TTC549 (cell line): Measurements from ENCODE around the gene ISCA2.
"Not testable (repeated sequence)": the region's sequence is repeated elsewhere in the genome, so short reads cannot be mapped to it uniquely, and the experiment has no call there.

ENCODE experiments used
- FAIRE-seq: peaks from 2 replicates; lab custom pipeline; 2012; peaks lifted over from hg19 to GRCh38; lab: Jason Lieb, UNC

ISCA2 gene

GRCh38 chr14:74528886-74529285, 35.3 kb downstream of the ISCA2 start:
- FAIRE-seq: no peak

DNA sequence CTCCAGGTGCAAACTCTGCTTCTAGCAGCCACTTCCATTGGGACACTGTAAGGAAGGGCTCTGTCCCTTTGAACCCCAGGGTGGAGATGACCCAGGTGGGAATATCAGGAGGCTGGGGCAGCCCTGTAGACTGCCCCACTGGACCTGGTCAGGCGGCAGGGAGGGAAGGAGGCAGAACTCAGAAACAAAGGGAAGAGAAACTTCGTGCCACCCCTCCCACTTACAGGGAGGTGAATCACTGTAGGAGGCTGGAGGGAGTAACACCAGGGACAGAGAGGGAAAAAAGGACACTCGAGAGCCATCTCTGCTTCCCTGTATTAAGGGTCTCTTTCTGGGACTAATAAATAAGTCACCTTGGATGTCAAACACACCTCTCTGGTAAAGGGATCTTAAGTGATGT, 37.4 kb downstream of the ISCA2 start:
- FAIRE-seq: no peak

DNA sequence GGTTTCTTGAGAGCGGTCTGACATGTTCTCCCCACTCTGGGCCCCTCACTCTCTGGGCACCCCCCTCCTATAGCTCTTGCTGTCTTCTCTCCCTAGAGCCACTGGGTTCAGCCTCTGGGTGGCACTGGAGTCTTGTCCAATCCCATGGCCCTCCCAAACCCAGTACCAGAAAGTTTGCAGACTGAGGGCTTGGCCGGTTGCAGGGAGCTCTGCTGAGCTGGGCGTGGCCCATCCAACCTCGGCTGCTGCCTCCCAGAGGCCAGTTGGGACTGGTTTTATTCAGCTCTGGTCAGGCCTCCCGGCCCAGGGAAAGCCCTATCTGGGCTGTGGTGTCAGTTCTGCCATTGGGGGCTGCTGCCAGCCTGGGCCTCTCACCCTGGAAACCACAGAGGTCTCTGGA, 37.9 kb downstream of the ISCA2 start:
- no peak for FAIRE-seq

GRCh38 chr14:74532246-74532645, 38.7 kb downstream of the ISCA2 start:
- no peak for FAIRE-seq

DNA sequence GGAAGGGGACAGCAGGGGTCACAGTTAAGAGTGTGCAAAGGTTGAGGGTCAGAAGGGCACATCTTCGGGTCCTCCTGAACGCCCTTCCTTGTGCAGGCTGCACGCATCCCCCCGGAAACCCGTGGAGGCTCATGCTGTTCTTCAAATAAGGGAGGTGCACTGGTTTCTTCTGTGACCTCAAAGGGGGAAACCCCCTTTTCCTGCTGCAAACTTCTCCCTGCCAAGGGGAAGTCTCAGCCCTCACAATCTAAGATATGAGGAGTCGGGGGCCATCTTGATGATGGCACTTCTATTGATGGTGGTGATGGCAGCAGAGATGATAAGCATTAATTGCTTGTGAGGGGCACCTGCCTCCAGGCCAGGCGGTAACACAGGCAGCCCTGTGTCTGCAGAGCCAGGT, 40.0 kb downstream of the ISCA2 start:
- FAIRE-seq: no peak

GRCh38 chr14:74535756-74536325, 42.3 kb downstream of the ISCA2 start:
- FAIRE-seq: no peak

GRCh38 chr14:74536336-74536735, 42.8 kb downstream of the ISCA2 start:
- FAIRE-seq: not testable (repeated sequence)

GRCh38 chr14:74538411-74539391, 45.1 kb downstream of the ISCA2 start:
- no peak for FAIRE-seq

DNA sequence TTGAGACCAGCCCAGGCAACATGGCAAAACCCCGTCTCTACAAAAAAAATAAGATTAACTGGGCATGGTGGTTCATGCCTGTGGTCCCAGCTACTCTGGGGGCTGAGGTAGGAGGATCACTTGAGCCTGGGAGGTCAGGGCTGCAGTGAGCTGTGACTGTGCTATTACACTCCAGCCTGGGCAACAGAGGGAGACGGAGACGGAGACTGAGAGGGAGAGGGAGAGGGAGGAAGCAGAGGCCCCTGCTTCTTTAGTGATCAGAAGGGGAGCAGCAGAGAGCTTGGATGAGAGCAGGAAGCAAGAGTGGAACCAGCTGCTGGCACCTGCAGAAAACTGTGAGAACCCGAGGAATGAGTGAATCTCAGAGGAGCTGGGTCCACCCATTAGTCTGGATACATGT, 45.9 kb downstream of the ISCA2 start:
- no peak for FAIRE-seq

- FAIRE-seq: no peak
Observed at GRCh38 chr14:74541225-74541624, 47.7 kb downstream of the ISCA2 start.

DNA sequence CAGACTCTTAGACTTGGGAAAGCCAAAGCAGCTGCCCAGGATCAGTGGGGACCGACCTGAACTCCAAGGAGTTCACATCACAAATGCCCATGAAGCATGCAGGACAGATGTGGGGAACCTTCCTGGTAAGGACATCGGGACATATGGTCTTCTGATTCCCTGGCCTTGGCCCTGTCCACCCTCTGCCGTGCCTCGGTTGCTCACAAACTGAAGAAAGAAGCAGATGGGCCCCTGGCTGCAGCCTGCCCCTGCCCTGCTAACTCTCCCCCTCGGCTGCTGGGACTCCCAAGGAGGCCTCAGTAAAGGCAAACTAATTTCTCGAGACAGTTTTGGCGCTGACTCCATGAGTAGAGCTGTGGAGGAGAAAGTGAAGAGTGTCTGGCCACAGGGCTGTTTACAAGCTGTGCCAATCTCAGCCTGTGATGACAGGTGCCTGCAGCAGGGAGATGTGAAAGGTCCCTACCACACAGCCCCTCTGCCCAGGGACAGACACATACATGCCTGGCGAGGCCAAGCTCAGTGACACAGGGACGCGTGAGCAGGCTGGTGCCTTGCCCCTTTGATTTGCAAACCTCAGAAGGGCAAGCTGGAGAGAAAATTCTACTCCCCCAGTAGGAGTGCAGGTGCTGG, 48.6 kb downstream of the ISCA2 start:
- no peak for FAIRE-seq

- no peak for FAIRE-seq
Observed at GRCh38 chr14:74543771-74544438, 50.3 kb downstream of the ISCA2 start.

DNA sequence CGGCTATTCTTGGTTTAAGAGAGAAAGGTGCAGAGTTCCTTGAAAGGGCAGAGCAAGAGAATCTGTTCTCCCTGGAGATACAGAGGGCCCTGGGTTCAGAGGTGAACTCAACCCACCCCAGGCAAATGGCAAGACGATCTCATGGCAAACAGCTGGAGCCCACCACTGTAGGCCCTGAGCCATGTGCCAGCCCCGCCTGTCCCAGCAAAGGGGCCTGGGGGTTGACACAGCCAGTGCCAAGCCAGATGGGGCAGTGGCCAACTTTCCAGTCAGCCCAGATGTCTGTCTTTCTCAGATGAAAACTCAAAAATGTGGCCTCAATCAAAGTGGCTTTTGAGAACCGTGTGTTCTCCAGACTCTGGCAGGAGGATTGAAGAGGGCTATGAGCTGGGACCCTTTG, 51.8 kb downstream of the ISCA2 start:
- no peak for FAIRE-seq

GRCh38 chr14:74546416-74546815, 52.9 kb downstream of the ISCA2 start:
- no peak for FAIRE-seq
